CD4-positive, alpha-beta T cell (primary cell): ENCODE measurements around the gene CTIF. TPM values are rescaled to one million over a fixed set of nuclear protein-coding genes. Genes with fewer than 3 reads are reported as not detected.

Experiments
- ATAC-seq: fragments of 200-7000 bp; cut with Tn5 transposase; one replicate; pipeline ENCODE4 v1.10.0; 2022; ENCODE audit warnings: mild to moderate bottlenecking; ENCODE audit not compliant: poor library complexity
- CTCF ChIA-PET: fragments of 350-600 bp; sonication (Branson Sonifier 250); formaldehyde crosslinking; loops from one replicate; lab custom pipeline; 2021; ENCODE audit warnings: antibody characterized with exemption, inconsistent platforms; lab: Charles Lee
- POLR2A ChIA-PET: fragments of 350-600 bp; sonication (Branson Sonifier 250); formaldehyde crosslinking; loops from one replicate; lab custom pipeline; 2021; ENCODE audit warnings: antibody characterized with exemption, inconsistent platforms; lab: Charles Lee
- DNase-seq, 14 experiments: peaks; one replicate each; pipeline ENCODE4 v3.0.0-alpha.2; 2013 to 2020; ENCODE audit warnings: mixed read lengths in 2 of 14
- H3K27ac ChIP-seq, 2 donors: one replicate each; pipeline versions ENCODE4 v1.5.1 to v1.7.0; 2013; ENCODE audit warnings: low read length in 2 of 2, low read depth in 1 of 2, mild to moderate bottlenecking in 1 of 2
- H3K27me3 ChIP-seq, 2 experiments: 1 replicate in 1 of 2; 2 replicates in 1 of 2; pipeline versions ENCODE4 v1.6.1 to v1.7.0; 2013; ENCODE audit warnings: low read length in 2 of 2, control low read depth in 1 of 2, mild to moderate bottlenecking in 1 of 2, moderate library complexity in 1 of 2; ENCODE audit not compliant: insufficient read depth in 2 of 2, control insufficient read depth in 1 of 2
- H3K36me3 ChIP-seq: one replicate; pipeline ENCODE4 v1.6.1; 2013; ENCODE audit warnings: low read length, control low read depth; ENCODE audit not compliant: insufficient read depth
- H3K4me1 ChIP-seq: one replicate; pipeline ENCODE4 v1.6.1; 2013; ENCODE audit warnings: low read length, control low read depth; ENCODE audit not compliant: insufficient read depth
- H3K4me3 ChIP-seq: one replicate; pipeline ENCODE4 v1.5.1; 2013; ENCODE audit warnings: mild to moderate bottlenecking, low read length, moderate library complexity
- H3K9me3 ChIP-seq, 2 experiments: 1 replicate in 1 of 2; 2 replicates in 1 of 2; pipeline versions ENCODE4 v1.6.1 to v1.7.0; 2013; ENCODE audit warnings: low read length in 2 of 2, mild to moderate bottlenecking in 2 of 2, control low read depth in 1 of 2, moderate library complexity in 1 of 2; ENCODE audit not compliant: control insufficient read depth in 1 of 2, insufficient read depth in 1 of 2
- H3K27ac Mint-ChIP-seq: one replicate; pipeline ENCODE4 v1.8.0; 2020; ENCODE audit warnings: mixed read lengths
- H3K27me3 Mint-ChIP-seq: one replicate; pipeline ENCODE4 v1.8.0; 2021; ENCODE audit warnings: mixed read lengths
- H3K36me3 Mint-ChIP-seq: one replicate; pipeline ENCODE4 v1.8.0; 2021; ENCODE audit warnings: low read depth, mixed read lengths
- H3K4me1 Mint-ChIP-seq: one replicate; pipeline ENCODE4 v1.8.0; 2021; ENCODE audit warnings: low read depth, mixed read lengths
- H3K4me3 Mint-ChIP-seq: one replicate; pipeline ENCODE4 v1.8.0; 2020; ENCODE audit warnings: mild to moderate bottlenecking, mixed read lengths
- H3K9me3 Mint-ChIP-seq: one replicate; pipeline ENCODE4 v1.8.0; 2020; ENCODE audit warnings: mixed read lengths
- CTCF ChIP-seq: fragments of 200-600 bp; IDR thresholded peaks from one replicate; pipeline ENCODE4 v1.8.0; 2022; ENCODE audit warnings: antibody characterized with exemption, mild to moderate bottlenecking
- intact Hi-C, 2 experiments: fragments of 100-400 bp; cut with DNase I in 1 of 2; cut with micrococcal nuclease in 1 of 2; formaldehyde crosslinking; loops; one replicate each; pipeline versions ENCODE4 v1.15.1 to v1.9.0; 2023 to 2025; cut with DNase I, micrococcal nuclease
- total RNA-seq, 174 experiments: library from RNA in 2 of 174; stranded (reverse) in 2 of 174; gene quantifications; one replicate each; pipeline ENCODE4 v1.2.3 and lab custom pipeline; 2021 to 2026

The CTIF gene
- total RNA-seq, 2 experiments from 2014 or later: 1.1 to 2.9 TPM

GRCh38 chr18:48666613-48667012, 127.8 kb downstream of the CTIF start:
- DNase-seq (no peak), ATAC-seq (no peak)
- Histone ChIP-seq H3K36me3 (no peaks in the 10 kb centered on the region), H3K4me3 (no peak overlapping the region), H3K4me1 (peaks cover 4% of the 10 kb centered on the region), H3K27me3 (no peaks in the 10 kb centered on the region), H3K27ac (no peak overlapping the region), H3K9me3 (peaks cover 11 to 16% of the 10 kb centered on the region in 2 experiments)
- TF ChIP-seq CTCF: no peak
- Mint-ChIP-seq H3K9me3 (no peaks in the 10 kb centered on the region), H3K27me3 (peaks cover 3% of the 10 kb centered on the region), H3K4me3 (no peak overlapping the region), H3K4me1 (no peaks in the 10 kb centered on the region), H3K27ac (no peak overlapping the region), H3K36me3 (no peaks in the 10 kb centered on the region)
- POLR2A ChIA-PET: no interaction called here
- CTCF ChIA-PET: interaction anchor here (0.6 kb wide), 1 partner anchor 1248 kb away, joined by 3 read pairs; no protein-coding TSS in a partner anchor
- intact Hi-C loops: loop anchor here in 1 of 2 experiments (10.0 kb wide), 1 partner anchor 222 kb away; no protein-coding TSS in a partner anchor

- Histone ChIP-seq H3K36me3 (no peaks in the 10 kb centered on the region), H3K4me3 (no peak overlapping the region), H3K9me3 (peaks cover 11 to 16% of the 10 kb centered on the region in 2 experiments), H3K27me3 (no peaks in the 10 kb centered on the region), H3K4me1 (peaks cover 4% of the 10 kb centered on the region), H3K27ac (no peak overlapping the region)
- Mint-ChIP-seq H3K36me3 (no peaks in the 10 kb centered on the region), H3K27ac (no peak overlapping the region), H3K4me1 (no peaks in the 10 kb centered on the region), H3K9me3 (no peaks in the 10 kb centered on the region), H3K4me3 (no peak overlapping the region), H3K27me3 (peaks cover 3% of the 10 kb centered on the region)
- DNase-seq (peak in 1 of 14 experiments; percentile 23), ATAC-seq (no peak)
- ChIA-PET CTCF (interaction anchor here (0.6 kb wide), 1 partner anchor 1247 kb away, joined by 3 read pairs; no protein-coding TSS in a partner anchor), POLR2A (no interaction called here)
- no peak for TF ChIP-seq CTCF
- intact Hi-C loops: loop anchor here in 1 of 2 experiments (10.0 kb wide), 1 partner anchor 223 kb away; no protein-coding TSS in a partner anchor
These were observed 128.7 kb downstream of the CTIF start for GRCh38 chr18:48667276-48668254.

- H3K27ac Mint-ChIP-seq: no peak overlapping the region
- intact Hi-C loops: loop anchor here in 1 of 2 experiments (10.0 kb wide), 1 partner anchor 224 kb away; no protein-coding TSS in a partner anchor
- no peak for TF ChIP-seq CTCF
- DNase-seq (peak in 1 of 14 experiments; percentile 25), ATAC-seq (no peak)
- Histone ChIP-seq H3K36me3 (no peaks in the 10 kb centered on the region), H3K27ac (no peak overlapping the region), H3K9me3 (peaks cover 11 to 16% of the 10 kb centered on the region in 2 experiments), H3K4me3 (no peak overlapping the region), H3K4me1 (peaks cover 4% of the 10 kb centered on the region), H3K27me3 (no peaks in the 10 kb centered on the region)
- H3K4me1 Mint-ChIP-seq: no peaks in the 10 kb centered on the region
- H3K4me3 Mint-ChIP-seq: no peak overlapping the region
- no peaks in the 10 kb centered on the region for H3K9me3 Mint-ChIP-seq
- POLR2A ChIA-PET: no interaction called here
- no peaks in the 10 kb centered on the region for H3K27me3 Mint-ChIP-seq
- no peaks in the 10 kb centered on the region for H3K36me3 Mint-ChIP-seq
- CTCF ChIA-PET: no interaction called here
These were observed 129.8 kb downstream of the CTIF start for GRCh38 chr18:48668466-48669179.
